WTC11 (cell line): ENCODE data around the gene MED12L.

ENCODE experiments used
- ELF4 ChIP-seq: sonication (generic); formaldehyde crosslinking; IDR thresholded peaks from 2 replicates; pipeline ENCODE4 v1.8.1; 2022; ENCODE audit warnings: low read depth, mild to moderate bottlenecking, moderate library complexity, missing genetic modification reagents
- RORB ChIP-seq: fragments of 250-450 bp; sonication (Bioruptor Pico); IDR thresholded peaks from 2 replicates; pipeline ENCODE4 v1.9.0; 2021; ENCODE audit warnings: mild to moderate bottlenecking
- TF ChIP-seq, protein P1 (sequence below): fragments of 200-600 bp; IDR thresholded peaks from 2 replicates; pipeline ENCODE4 v1.8.0; 2022; ENCODE audit warnings: antibody characterized with exemption

GRCh38 chr3:151330899-151331298, 245.4 kb downstream of the MED12L start:
- TF ChIP-seq ELF4 (CRISPR knock-in tag): no peak
- TF ChIP-seq, protein P1, sequence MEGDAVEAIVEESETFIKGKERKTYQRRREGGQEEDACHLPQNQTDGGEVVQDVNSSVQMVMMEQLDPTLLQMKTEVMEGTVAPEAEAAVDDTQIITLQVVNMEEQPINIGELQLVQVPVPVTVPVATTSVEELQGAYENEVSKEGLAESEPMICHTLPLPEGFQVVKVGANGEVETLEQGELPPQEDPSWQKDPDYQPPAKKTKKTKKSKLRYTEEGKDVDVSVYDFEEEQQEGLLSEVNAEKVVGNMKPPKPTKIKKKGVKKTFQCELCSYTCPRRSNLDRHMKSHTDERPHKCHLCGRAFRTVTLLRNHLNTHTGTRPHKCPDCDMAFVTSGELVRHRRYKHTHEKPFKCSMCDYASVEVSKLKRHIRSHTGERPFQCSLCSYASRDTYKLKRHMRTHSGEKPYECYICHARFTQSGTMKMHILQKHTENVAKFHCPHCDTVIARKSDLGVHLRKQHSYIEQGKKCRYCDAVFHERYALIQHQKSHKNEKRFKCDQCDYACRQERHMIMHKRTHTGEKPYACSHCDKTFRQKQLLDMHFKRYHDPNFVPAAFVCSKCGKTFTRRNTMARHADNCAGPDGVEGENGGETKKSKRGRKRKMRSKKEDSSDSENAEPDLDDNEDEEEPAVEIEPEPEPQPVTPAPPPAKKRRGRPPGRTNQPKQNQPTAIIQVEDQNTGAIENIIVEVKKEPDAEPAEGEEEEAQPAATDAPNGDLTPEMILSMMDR: no peak
- no peak for TF ChIP-seq RORB
